Progenitor cell of endocrine pancreas (in vitro differentiated cells): Measurements from ENCODE around the gene UBALD1. TPM values are rescaled to one million over a fixed set of nuclear protein-coding genes. Genes with fewer than 3 reads are reported as not detected.

ENCODE experiments used
- DNase-seq: peaks from one replicate; pipeline ENCODE4 v3.0.0; 2021; ENCODE audit warnings: low spot score; ENCODE audit not compliant: unreplicated experiment
- H3K27ac Mint-ChIP-seq: 2 replicates; pipeline ENCODE4 v1.8.0; 2021; ENCODE audit warnings: mild to moderate bottlenecking, moderate library complexity, mixed read lengths
- H3K27me3 Mint-ChIP-seq: 2 replicates; pipeline ENCODE4 v1.8.0; 2021; ENCODE audit warnings: mixed read lengths
- H3K36me3 Mint-ChIP-seq: 2 replicates; pipeline ENCODE4 v1.8.0; 2022; ENCODE audit warnings: mixed read lengths; ENCODE audit not compliant: insufficient read depth
- H3K4me1 Mint-ChIP-seq: 2 replicates; pipeline ENCODE4 v1.8.0; 2021; ENCODE audit warnings: low read depth, mixed read lengths
- H3K4me3 Mint-ChIP-seq: 2 replicates; pipeline ENCODE4 v1.8.0; 2021; ENCODE audit warnings: low read depth, mild to moderate bottlenecking, moderate library complexity, mixed read lengths
- H3K9me3 Mint-ChIP-seq: 2 replicates; pipeline ENCODE4 v1.8.0; 2021; ENCODE audit warnings: low read depth, mixed read lengths
- total RNA-seq: library from RNA; stranded (reverse); gene quantifications from 2 replicates; pipeline ENCODE4 v1.2.1, GENCODE V29; 2021
- TF ChIP-seq, protein P1 (sequence below): fragments of 200-600 bp; sonication (generic); IDR thresholded peaks from one replicate; pipeline ENCODE4 v1.5.0; 2021; ENCODE audit warnings: antibody characterized with exemption, mild to moderate bottlenecking; ENCODE audit not compliant: unreplicated experiment

The UBALD1 gene
- total RNA-seq, 1 donor from 2014 or later, result 39.4 TPM

- TF ChIP-seq, protein P1, sequence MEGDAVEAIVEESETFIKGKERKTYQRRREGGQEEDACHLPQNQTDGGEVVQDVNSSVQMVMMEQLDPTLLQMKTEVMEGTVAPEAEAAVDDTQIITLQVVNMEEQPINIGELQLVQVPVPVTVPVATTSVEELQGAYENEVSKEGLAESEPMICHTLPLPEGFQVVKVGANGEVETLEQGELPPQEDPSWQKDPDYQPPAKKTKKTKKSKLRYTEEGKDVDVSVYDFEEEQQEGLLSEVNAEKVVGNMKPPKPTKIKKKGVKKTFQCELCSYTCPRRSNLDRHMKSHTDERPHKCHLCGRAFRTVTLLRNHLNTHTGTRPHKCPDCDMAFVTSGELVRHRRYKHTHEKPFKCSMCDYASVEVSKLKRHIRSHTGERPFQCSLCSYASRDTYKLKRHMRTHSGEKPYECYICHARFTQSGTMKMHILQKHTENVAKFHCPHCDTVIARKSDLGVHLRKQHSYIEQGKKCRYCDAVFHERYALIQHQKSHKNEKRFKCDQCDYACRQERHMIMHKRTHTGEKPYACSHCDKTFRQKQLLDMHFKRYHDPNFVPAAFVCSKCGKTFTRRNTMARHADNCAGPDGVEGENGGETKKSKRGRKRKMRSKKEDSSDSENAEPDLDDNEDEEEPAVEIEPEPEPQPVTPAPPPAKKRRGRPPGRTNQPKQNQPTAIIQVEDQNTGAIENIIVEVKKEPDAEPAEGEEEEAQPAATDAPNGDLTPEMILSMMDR, result no peak
- Mint-ChIP-seq H3K36me3 (peaks cover 8% of the 10 kb centered on the region), H3K4me1 (peaks cover 20% of the 10 kb centered on the region), H3K27ac (peak overlapping the region; percentile 99), H3K4me3 (peak overlapping the region; percentile 98), H3K27me3 (no peaks in the 10 kb centered on the region), H3K9me3 (no peaks in the 10 kb centered on the region)
- no peak for DNase-seq
These were observed 11.0 kb upstream of the UBALD1 start for GRCh38 chr16:4625560-4626159.

- peaks cover 8% of the 10 kb centered on the region for H3K36me3 Mint-ChIP-seq
- H3K27ac Mint-ChIP-seq, result peak overlapping the region; percentile 99
- no peaks in the 10 kb centered on the region for H3K9me3 Mint-ChIP-seq
- peaks cover 24% of the 10 kb centered on the region for H3K4me1 Mint-ChIP-seq
- TF ChIP-seq, protein P1, result no peak
- peak overlapping the region; percentile 98 for H3K4me3 Mint-ChIP-seq
- DNase-seq, result no peak
- H3K27me3 Mint-ChIP-seq, result no peaks in the 10 kb centered on the region
These were observed 10.3 kb upstream of the UBALD1 start for GRCh38 chr16:4624827-4625559.

DNA sequence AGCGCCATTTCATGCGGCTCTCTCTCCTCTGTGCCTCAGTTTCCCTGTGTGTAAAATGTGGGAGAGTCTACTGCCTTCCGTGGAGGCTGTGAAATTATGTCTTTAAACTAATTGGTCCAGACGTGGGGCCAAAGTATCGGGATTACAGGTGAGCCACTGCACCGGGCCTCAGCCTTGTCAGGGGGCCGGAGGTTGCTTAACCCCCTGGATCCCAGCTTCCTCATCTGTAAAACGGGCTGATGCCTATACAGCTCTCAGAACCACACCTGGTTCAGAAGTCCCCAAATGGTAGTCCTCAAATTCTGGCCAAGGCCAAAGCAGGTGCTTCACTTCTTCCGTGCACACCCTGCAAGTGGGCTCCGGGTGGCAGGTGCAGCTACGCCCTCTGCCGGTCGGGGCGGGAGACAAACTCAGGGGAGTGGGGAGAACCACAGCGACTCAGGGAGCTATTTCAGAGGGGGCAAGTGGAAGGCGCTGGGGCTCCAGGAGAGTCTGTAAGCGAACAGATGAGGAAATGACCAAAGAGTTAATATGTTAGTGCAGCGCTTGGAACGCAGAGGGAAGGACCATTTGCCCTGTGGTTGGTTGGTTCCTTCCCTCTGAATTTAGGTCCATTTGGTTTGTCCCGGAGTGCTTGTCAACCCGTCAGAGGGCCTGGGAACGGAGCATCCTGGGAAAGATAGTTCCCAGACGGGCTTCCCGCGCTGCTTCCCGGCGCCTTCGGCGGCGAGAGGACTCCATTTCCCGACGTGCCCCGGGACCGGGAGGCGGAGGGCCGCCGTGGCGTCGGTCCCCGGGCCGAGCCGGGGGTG lies 9.5 kb upstream of the UBALD1 start, which contains the start of gene MGRN1:
MGRN1 (plus strand) TSS at position 812 of the 812 bp plus-strand sequence. CDS start 135 bp downstream, outside the sequence.
- Mint-ChIP-seq H3K36me3 (peaks cover 6% of the 10 kb centered on the region), H3K27me3 (no peaks in the 10 kb centered on the region), H3K4me1 (peaks cover 24% of the 10 kb centered on the region), H3K27ac (peak within 1 kb of the TSS; percentile 100), H3K4me3 (peak within 1 kb of the TSS; percentile 98), H3K9me3 (no peaks in the 10 kb centered on the region)
- TF ChIP-seq, protein P1, result peak; percentile 97
- peak; percentile 86 for DNase-seq

- Mint-ChIP-seq H3K9me3 (no peaks in the 10 kb centered on the region), H3K4me3 (peak overlapping the region; percentile 62), H3K27ac (peak overlapping the region; percentile 100), H3K27me3 (no peaks in the 10 kb centered on the region), H3K4me1 (peaks cover 25% of the 10 kb centered on the region), H3K36me3 (peaks cover 2% of the 10 kb centered on the region)
- TF ChIP-seq, protein P1, result no peak
- no peak for DNase-seq
These were observed 8.9 kb upstream of the UBALD1 start for GRCh38 chr16:4623593-4623992.
